Epithelial cell of proximal tubule (primary cell): ENCODE data around the gene EPB41L4B. TPM values are rescaled to one million over a fixed set of nuclear protein-coding genes. Genes with fewer than 3 reads are reported as not detected.

Source experiments
- DNase-seq: peaks from one replicate; pipeline ENCODE4 v3.0.0-alpha.2; 2011; ENCODE audit warnings: low read depth
- H3K4me3 ChIP-seq: 2 replicates; pipeline ENCODE4 v1.5.1; 2011; ENCODE audit warnings: low read depth, mild to moderate bottlenecking, low read length
- CTCF ChIP-seq: conservative IDR thresholded peaks from 2 replicates; pipeline ENCODE4 v1.5.1; 2012; ENCODE audit warnings: low read depth, mild to moderate bottlenecking, low read length
- total RNA-seq: library from RNA; depleted of rRNA; stranded (reverse); fragments of >200 nt; gene quantifications from 2 replicates; pipeline ENCODE4 v1.2.3, GENCODE V29; 2015

The EPB41L4B gene
- total RNA-seq, 1 donor from 2014 or later: 7.6 TPM

DNA sequence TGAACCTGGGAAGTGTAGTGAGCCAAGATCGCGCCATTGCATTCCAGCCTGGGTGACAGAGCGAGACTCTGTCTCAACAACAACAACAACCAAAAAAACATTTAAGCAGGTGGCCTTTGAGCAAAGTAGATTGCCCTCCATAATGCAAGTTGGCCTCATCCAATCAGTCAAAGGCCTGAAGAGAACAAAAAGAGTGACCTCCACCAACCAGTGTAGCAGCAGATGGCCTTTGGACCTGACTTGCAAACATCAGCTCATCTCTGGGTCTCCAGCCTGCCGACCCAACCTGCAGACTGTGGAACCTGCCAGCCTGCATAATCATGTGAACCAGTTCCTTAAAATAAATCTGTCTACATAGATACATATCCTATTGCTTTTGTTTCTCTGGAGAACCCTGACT lies 161.3 kb downstream of the EPB41L4B start:
- no peak for TF ChIP-seq CTCF
- no peak for DNase-seq
- no peak overlapping the region for H3K4me3 ChIP-seq

DNA sequence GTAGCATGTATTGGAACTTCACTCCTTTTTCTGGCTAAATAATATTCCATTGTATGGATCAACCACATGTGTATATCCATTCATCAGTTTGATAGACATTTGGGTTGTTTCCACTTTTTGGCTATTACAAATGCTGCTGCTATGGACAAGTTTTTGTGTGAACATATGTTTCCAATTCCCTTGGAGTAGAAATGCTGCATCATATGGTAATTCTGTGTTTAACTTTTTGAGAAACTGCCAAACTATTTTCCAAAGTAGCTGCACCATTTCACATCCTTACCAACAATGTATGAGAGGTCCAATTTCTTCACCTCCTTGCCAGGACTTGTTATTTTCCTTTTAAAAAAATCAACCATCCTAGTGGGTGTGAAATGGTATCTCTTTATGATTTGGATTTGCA lies 162.2 kb downstream of the EPB41L4B start:
- H3K4me3 ChIP-seq: no peak overlapping the region
- TF ChIP-seq CTCF: no peak
- no peak for DNase-seq

DNA sequence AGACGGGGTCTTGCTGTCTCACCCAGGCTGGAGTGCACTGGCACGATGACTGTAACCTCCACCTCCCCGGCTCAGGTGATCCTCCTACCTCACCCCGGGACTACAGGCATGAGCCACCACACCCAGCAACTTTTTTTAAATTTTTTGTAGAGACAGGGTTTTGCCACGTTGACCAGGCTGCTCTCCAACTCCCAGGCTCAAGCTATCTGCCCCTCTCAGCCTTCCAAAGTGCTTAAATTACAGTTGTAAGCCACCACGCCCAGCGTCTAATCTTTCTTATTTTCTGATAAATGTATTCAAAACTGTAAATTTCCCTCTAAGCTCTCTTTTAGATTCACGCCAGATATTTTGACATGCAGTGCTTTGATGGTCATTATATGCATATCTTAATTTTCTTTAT lies 164.2 kb downstream of the EPB41L4B start:
- no peak for DNase-seq
- no peak for TF ChIP-seq CTCF
- H3K4me3 ChIP-seq: no peak overlapping the region

DNA sequence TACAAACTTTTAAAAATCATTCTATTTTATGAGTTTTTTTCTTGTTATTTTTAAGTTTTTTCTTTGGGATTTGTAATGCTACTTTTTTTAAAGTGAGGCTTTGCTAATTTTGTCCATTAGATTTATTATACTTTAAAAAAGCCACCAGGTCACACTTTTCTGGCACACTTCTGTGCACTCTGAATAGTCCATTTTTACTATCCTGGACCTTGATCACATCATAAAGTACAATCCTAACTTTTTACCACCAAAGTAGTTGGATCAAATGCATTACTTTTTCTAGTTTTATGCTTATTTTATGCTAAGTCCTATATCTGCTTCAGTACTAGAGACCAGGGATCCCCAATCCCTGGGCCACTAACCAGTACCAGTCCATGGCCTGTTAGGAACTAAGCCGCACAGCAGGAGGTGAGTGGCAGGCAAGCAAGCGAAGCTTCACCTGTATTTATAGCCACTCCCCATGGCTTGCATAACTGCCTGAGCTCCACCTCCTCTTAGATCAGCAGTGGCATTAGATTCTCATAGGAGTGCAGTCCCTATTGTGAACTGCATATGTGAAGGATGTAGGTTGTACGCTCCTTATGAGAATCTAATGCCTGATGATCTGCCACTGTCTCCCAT lies 169.8 kb downstream of the EPB41L4B start:
- no peak for DNase-seq
- no peak overlapping the region for H3K4me3 ChIP-seq
- no peak for TF ChIP-seq CTCF

DNA sequence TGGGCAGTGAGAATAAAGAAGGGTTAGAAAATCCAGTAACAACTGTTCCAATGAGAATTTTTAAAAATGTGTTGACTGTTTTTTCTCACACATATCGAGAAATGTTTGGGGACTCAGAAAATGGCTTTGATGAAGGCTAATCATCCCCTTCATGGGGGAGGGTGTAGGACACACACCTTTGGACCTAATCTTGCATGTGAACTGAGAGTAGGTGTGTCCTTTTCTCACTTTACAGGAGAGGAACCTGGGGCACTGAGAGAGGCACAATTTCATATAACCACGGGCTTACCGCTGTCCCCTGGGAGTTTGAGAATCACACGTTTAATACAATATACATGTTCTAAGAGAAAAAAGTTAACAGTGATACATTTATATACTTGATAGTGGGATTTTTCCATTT lies 171.1 kb downstream of the EPB41L4B start:
- no peak for DNase-seq
- no peak for TF ChIP-seq CTCF

DNA sequence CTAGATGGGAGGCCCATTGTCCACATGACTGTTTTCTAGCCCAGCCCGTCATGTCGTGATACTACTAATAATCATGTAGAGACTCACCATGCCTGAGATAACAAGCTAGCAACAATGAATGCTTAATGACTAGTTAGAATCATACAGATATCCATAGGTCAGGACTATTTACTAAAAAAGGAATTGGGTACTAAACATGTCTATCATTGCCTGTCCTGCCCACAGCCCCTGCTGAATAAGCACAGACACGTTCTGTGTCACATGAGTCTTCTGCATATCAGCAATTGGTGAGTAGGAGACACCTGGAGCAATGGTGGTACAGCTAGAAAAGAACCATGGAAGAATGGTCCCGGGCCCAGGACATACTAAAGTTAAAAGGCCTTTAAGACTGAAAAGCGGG lies 171.8 kb downstream of the EPB41L4B start:
- no peak for DNase-seq
- no peak overlapping the region for H3K4me3 ChIP-seq
- TF ChIP-seq CTCF: no peak

More for the DNA sequence above, 171.1 kb downstream of the EPB41L4B start:
- no peak overlapping the region for H3K4me3 ChIP-seq

- H3K4me3 ChIP-seq: no peak overlapping the region
- no peak for DNase-seq
- TF ChIP-seq CTCF: no peak
These were observed 175.8 kb downstream of the EPB41L4B start for GRCh38 chr9:109145051-109145450.
